ENCODE data around the gene AFF1. TPM values are rescaled to one million over a fixed set of nuclear protein-coding genes. Genes with fewer than 3 reads are reported as not detected.
"Not testable (repeated sequence)": the region's sequence is repeated elsewhere in the genome, so short reads cannot be mapped to it uniquely, and the experiment has no call there.

The AFF1 gene
- total RNA-seq, 1 donor from 2014 or later = 34.1 TPM

GRCh38 chr4:86993909-86994681, 59.3 kb downstream of the AFF1 start:
- no peak for DNase-seq (ENCODE audit: low read depth, low spot score)
- no peak for TF ChIP-seq CTCF (conservative IDR thresholded peaks at IDR 0.05)
- H3K4me3 Mint-ChIP-seq = no peak overlapping the region
- H3K27ac Mint-ChIP-seq (ENCODE audit: unreplicated experiment) = no peak overlapping the region
- H3K27me3 Mint-ChIP-seq (ENCODE audit: low read depth) = no peaks in the 10 kb centered on the region
- peaks cover 7% of the 10 kb centered on the region for H3K36me3 Mint-ChIP-seq (ENCODE audit: low read depth)
- peaks cover 18% of the 10 kb centered on the region for H3K4me1 Mint-ChIP-seq
- H3K9me3 Mint-ChIP-seq = peaks cover 7% of the 10 kb centered on the region

- Mint-ChIP-seq H3K27me3 (ENCODE audit: low read depth) (no peaks in the 10 kb centered on the region), H3K36me3 (ENCODE audit: low read depth) (peaks cover 3% of the 10 kb centered on the region), H3K4me3 (no peak overlapping the region), H3K9me3 (peaks cover 3% of the 10 kb centered on the region), H3K27ac (ENCODE audit: unreplicated experiment) (peak overlapping the region; percentile 72), H3K4me1 (peaks cover 24% of the 10 kb centered on the region)
- no peak for DNase-seq (ENCODE audit: low read depth, low spot score)
- TF ChIP-seq CTCF (conservative IDR thresholded peaks at IDR 0.05) = no peak
Observed at GRCh38 chr4:86994686-86995085, 59.9 kb downstream of the AFF1 start.

- H3K27ac Mint-ChIP-seq (ENCODE audit: unreplicated experiment) = not testable (repeated sequence)
Observed at GRCh38 chr4:86996510-86996909, 61.7 kb downstream of the AFF1 start.

GRCh38 chr4:86999136-86999643, 64.4 kb downstream of the AFF1 start:
- H3K36me3 Mint-ChIP-seq (ENCODE audit: low read depth) = peaks cover 3% of the 10 kb centered on the region
- H3K4me3 Mint-ChIP-seq = no peak overlapping the region
- no peak for TF ChIP-seq CTCF (conservative IDR thresholded peaks at IDR 0.05)
- H3K27me3 Mint-ChIP-seq (ENCODE audit: low read depth) = no peaks in the 10 kb centered on the region
- H3K27ac Mint-ChIP-seq (ENCODE audit: unreplicated experiment) = no peak overlapping the region
- H3K9me3 Mint-ChIP-seq = peaks cover 3% of the 10 kb centered on the region
- DNase-seq (ENCODE audit: low read depth, low spot score) = no peak
- peaks cover 43% of the 10 kb centered on the region for H3K4me1 Mint-ChIP-seq

More at GRCh38 chr4:86996510-86996909, 61.7 kb downstream of the AFF1 start:
- not testable (repeated sequence) for DNase-seq (ENCODE audit: low read depth, low spot score); H3K27me3 Mint-ChIP-seq (ENCODE audit: low read depth); H3K9me3 Mint-ChIP-seq; H3K4me3 Mint-ChIP-seq; H3K36me3 Mint-ChIP-seq (ENCODE audit: low read depth)
- H3K4me1 Mint-ChIP-seq = peaks cover 29% of the 10 kb centered on the region

- H3K27me3 Mint-ChIP-seq (ENCODE audit: low read depth) = no peaks in the 10 kb centered on the region
- no peak overlapping the region for H3K4me3 Mint-ChIP-seq
Observed at GRCh38 chr4:87002682-87003043, 67.9 kb downstream of the AFF1 start.

More at GRCh38 chr4:87002682-87003043, 67.9 kb downstream of the AFF1 start:
- TF ChIP-seq CTCF (conservative IDR thresholded peaks at IDR 0.05) = no peak
- H3K27ac Mint-ChIP-seq (ENCODE audit: unreplicated experiment) = no peak overlapping the region
- H3K9me3 Mint-ChIP-seq = no peaks in the 10 kb centered on the region
- H3K4me1 Mint-ChIP-seq = peaks cover 53% of the 10 kb centered on the region
- no peak for DNase-seq (ENCODE audit: low read depth, low spot score)
- H3K36me3 Mint-ChIP-seq (ENCODE audit: low read depth) = no peaks in the 10 kb centered on the region
